H9 (cell line): Measurements from ENCODE around the gene KLRC4. TPM values are rescaled to one million over a fixed set of nuclear protein-coding genes. Genes with fewer than 3 reads are reported as not detected.

Experiments used
- DNase-seq: peaks from one replicate; pipeline ENCODE4 v3.0.0-alpha.2; 2017
- H2AFZ ChIP-seq: one replicate; pipeline ENCODE4 v1.6.1; 2013; ENCODE audit warnings: mild to moderate bottlenecking, low read length, control low read depth, moderate library complexity
- H2AK5ac ChIP-seq: 2 replicates; pipeline ENCODE4 v1.6.1; 2013; ENCODE audit warnings: low read length, control low read depth, mixed read lengths; ENCODE audit not compliant: insufficient read length
- H2BK120ac ChIP-seq: one replicate; pipeline ENCODE4 v1.6.1; 2013; ENCODE audit warnings: low read depth, mild to moderate bottlenecking, low read length, control low read depth, inconsistent platforms; ENCODE audit not compliant: poor library complexity, severe bottlenecking
- H2BK12ac ChIP-seq: 2 replicates; pipeline ENCODE4 v1.6.1; 2013; ENCODE audit warnings: low read length, control low read depth, mixed read lengths, low read depth; ENCODE audit not compliant: insufficient read length
- H2BK15ac ChIP-seq: 2 replicates; pipeline ENCODE4 v1.6.1; 2013; ENCODE audit warnings: low read depth, low read length, control low read depth
- H2BK20ac ChIP-seq: one replicate; pipeline ENCODE4 v1.6.1; 2013; ENCODE audit warnings: low read depth, mild to moderate bottlenecking, low read length, control low read depth, inconsistent platforms; ENCODE audit not compliant: poor library complexity, severe bottlenecking
- H2BK5ac ChIP-seq: 2 replicates; pipeline ENCODE4 v1.6.1; 2013; ENCODE audit warnings: low read length, control low read depth, mixed read lengths; ENCODE audit not compliant: insufficient read length
- H3K14ac ChIP-seq: 2 replicates; pipeline ENCODE4 v1.6.1; 2013; ENCODE audit warnings: low read length, control low read depth; ENCODE audit not compliant: insufficient read depth
- H3K18ac ChIP-seq: 2 replicates; pipeline ENCODE4 v1.6.1; 2013; ENCODE audit warnings: low read depth, mild to moderate bottlenecking, mixed read lengths, low read length, control low read depth; ENCODE audit not compliant: insufficient read length
- H3K23ac ChIP-seq: 2 replicates; pipeline ENCODE4 v1.6.1; 2013; ENCODE audit warnings: low read length, control low read depth, mixed read lengths, low read depth; ENCODE audit not compliant: insufficient read length
- H3K23me2 ChIP-seq: 2 replicates; pipeline ENCODE4 v1.6.1; 2013; ENCODE audit warnings: low read depth, mild to moderate bottlenecking, mixed read lengths, low read length, control low read depth; ENCODE audit not compliant: insufficient read length, poor library complexity, severe bottlenecking
- H3K27ac ChIP-seq: 2 replicates; pipeline ENCODE4 v1.5.1; 2013; ENCODE audit warnings: low read length, control low read depth, mixed read lengths, low read depth; ENCODE audit not compliant: insufficient read length
- H3K27me3 ChIP-seq: 2 replicates; pipeline ENCODE4 v1.6.1; 2013; ENCODE audit warnings: low read length, control low read depth, inconsistent platforms; ENCODE audit not compliant: insufficient read depth
- H3K4ac ChIP-seq: 2 replicates; pipeline ENCODE4 v1.6.1; 2013; ENCODE audit warnings: low read depth, mild to moderate bottlenecking, control low read depth, inconsistent platforms, low read length, moderate library complexity
- H3K4me1 ChIP-seq: 2 replicates; pipeline ENCODE4 v1.6.1; 2013; ENCODE audit warnings: low read length, control low read depth, inconsistent platforms; ENCODE audit not compliant: insufficient read depth
- H3K4me2 ChIP-seq: 2 replicates; pipeline ENCODE4 v1.6.1; 2013; ENCODE audit warnings: low read length, control low read depth, mixed read lengths; ENCODE audit not compliant: insufficient read length, insufficient read depth
- H3K56ac ChIP-seq: 2 replicates; pipeline ENCODE4 v1.6.1; 2013; ENCODE audit warnings: low read depth, mild to moderate bottlenecking, mixed read lengths, low read length, control low read depth; ENCODE audit not compliant: insufficient read length
- H3K79me1 ChIP-seq: 2 replicates; pipeline ENCODE4 v1.6.1; 2013; ENCODE audit warnings: low read depth, mild to moderate bottlenecking, moderate library complexity, low read length, control low read depth, inconsistent platforms; ENCODE audit not compliant: insufficient read depth, poor library complexity, severe bottlenecking
- H3K79me2 ChIP-seq: 2 replicates; pipeline ENCODE4 v1.6.1; 2013; ENCODE audit warnings: low read length, control low read depth, inconsistent platforms; ENCODE audit not compliant: insufficient read depth
- H3K9ac ChIP-seq: 2 replicates; pipeline ENCODE4 v1.6.1; 2013; ENCODE audit warnings: low read length, control low read depth, mixed read lengths; ENCODE audit not compliant: insufficient read length; ENCODE audit errors: extremely low read depth
- H3K9me3 ChIP-seq: one replicate; pipeline ENCODE4 v1.6.1; 2013; ENCODE audit warnings: low read depth, low read length, inconsistent platforms; ENCODE audit not compliant: control insufficient read depth
- H3T11ph ChIP-seq: one replicate; pipeline ENCODE4 v1.6.1; 2013; ENCODE audit warnings: mild to moderate bottlenecking, low read length, control low read depth, inconsistent platforms
- H4K20me1 ChIP-seq: one replicate; pipeline ENCODE4 v1.6.1; 2013; ENCODE audit not compliant: control insufficient read depth, insufficient read length, insufficient read depth
- H4K5ac ChIP-seq: 2 replicates; pipeline ENCODE4 v1.6.1; 2013; ENCODE audit warnings: low read depth, mild to moderate bottlenecking, mixed read lengths, low read length, control low read depth; ENCODE audit not compliant: insufficient read length
- H4K8ac ChIP-seq: replicated peaks from 2 replicates; pipeline ENCODE4 v1.6.1; 2013; ENCODE audit warnings: low read length, control low read depth, mixed read lengths, low read depth; ENCODE audit not compliant: insufficient read length
- H4K91ac ChIP-seq: 2 replicates; pipeline ENCODE4 v1.6.1; 2013; ENCODE audit warnings: low read depth, mild to moderate bottlenecking, moderate library complexity, mixed read lengths, low read length, control low read depth; ENCODE audit not compliant: insufficient read length
- H3K27ac Mint-ChIP-seq, 3 experiments: 2 replicates in 2 of 3; 3 replicates in 1 of 3; pipeline ENCODE4 v1.8.0; 2020 to 2021; ENCODE audit warnings: mixed read lengths in 3 of 3, mild to moderate bottlenecking in 1 of 3, moderate library complexity in 1 of 3
- H3K27me3 Mint-ChIP-seq: 2 replicates; pipeline ENCODE4 v1.8.0; 2021; ENCODE audit warnings: low read depth, mild to moderate bottlenecking, moderate library complexity, mixed read lengths
- H3K36me3 Mint-ChIP-seq, 3 experiments: 2 replicates in 2 of 3; 3 replicates in 1 of 3; pipeline ENCODE4 v1.8.0; 2020 to 2021; ENCODE audit warnings: low read depth in 3 of 3, mixed read lengths in 3 of 3; ENCODE audit not compliant: insufficient read depth in 1 of 3
- H3K4me1 Mint-ChIP-seq, 2 experiments: 2 replicates each; pipeline ENCODE4 v1.8.0; 2020; ENCODE audit warnings: mixed read lengths in 2 of 2
- H3K4me3 Mint-ChIP-seq, 2 experiments: 2 replicates in 1 of 2; 3 replicates in 1 of 2; pipeline ENCODE4 v1.8.0; 2020 to 2021; ENCODE audit warnings: mild to moderate bottlenecking in 2 of 2, mixed read lengths in 2 of 2, moderate library complexity in 1 of 2
- H3K9me3 Mint-ChIP-seq, 2 experiments: 2 replicates in 1 of 2; 3 replicates in 1 of 2; pipeline ENCODE4 v1.8.0; 2020; ENCODE audit warnings: mild to moderate bottlenecking in 2 of 2, mixed read lengths in 2 of 2, moderate library complexity in 1 of 2
- CTCF ChIP-seq: fragments of 200-600 bp; sonication (generic); conservative IDR thresholded peaks from 3 replicates; pipeline ENCODE4 v1.8.0; 2021; ENCODE audit warnings: antibody characterized with exemption, mild to moderate bottlenecking
- WGBS: extraction: QIAGEN DNeasy Blood & Tissue Kit; methylation state at CpG from one replicate; pipeline ENCODE4 v1.1.7; 2013; ENCODE audit warnings: missing lambda C conversion rate, low lambda C conversion rate, mixed read lengths; ENCODE audit not compliant: insufficient read length; ENCODE audit errors: extremely low coverage; 5-methylcytosine and 5-hydroxymethylcytosine counted together
- total RNA-seq: library from RNA; stranded (reverse); gene quantifications from 2 replicates; pipeline ENCODE4 v1.2.1, GENCODE V29; 2021

The KLRC4 gene
- total RNA-seq, 1 experiment from 2014 or later: not detected

- no peak overlapping the region for H2BK15ac ChIP-seq
- no peaks in the 10 kb centered on the region for H3K36me3 Mint-ChIP-seq
- no peak overlapping the region for H2BK120ac ChIP-seq
- no peaks in the 10 kb centered on the region for H4K20me1 ChIP-seq
- no peak overlapping the region for H4K5ac ChIP-seq
- H3K23me2 ChIP-seq: no peaks in the 10 kb centered on the region
- H3K27me3 ChIP-seq: no peaks in the 10 kb centered on the region
- no CpG with 5 or more reads among the region's 2 CpGs for whole genome bisulfite sequencing
- no peak overlapping the region for H3K4ac ChIP-seq
- no peak overlapping the region for H3K56ac ChIP-seq
- H3K4me2 ChIP-seq: no peak overlapping the region
- H3T11ph ChIP-seq: no peak overlapping the region
- TF ChIP-seq CTCF: no peak
- H4K8ac ChIP-seq: no peak overlapping the region
- no peaks in the 10 kb centered on the region for H3K79me1 ChIP-seq
- no peak overlapping the region for H4K91ac ChIP-seq
- no peak overlapping the region for H2AK5ac ChIP-seq
- H3K9me3 Mint-ChIP-seq: no peaks in the 10 kb centered on the region
- H3K27me3 Mint-ChIP-seq: no peaks in the 10 kb centered on the region
- H3K18ac ChIP-seq: no peak overlapping the region
- no peaks in the 10 kb centered on the region for H3K79me2 ChIP-seq
- H3K9ac ChIP-seq: no peak overlapping the region
- H2BK12ac ChIP-seq: no peak overlapping the region
- no peak overlapping the region for H3K27ac ChIP-seq
- H3K4me1 ChIP-seq: no peaks in the 10 kb centered on the region; the same call in 1 of the 2 replicates
- no peak for DNase-seq
- H3K4me3 Mint-ChIP-seq: no peak overlapping the region
- no peak overlapping the region for H3K23ac ChIP-seq
- no peak overlapping the region for H2AFZ ChIP-seq
- peaks cover 4% of the 10 kb centered on the region in 2 experiments; a peak in 3 of 4 replicates for H3K4me1 Mint-ChIP-seq
- H2BK20ac ChIP-seq: no peak overlapping the region
- no peak overlapping the region for H3K27ac Mint-ChIP-seq
- no peak overlapping the region for H3K14ac ChIP-seq
- no peaks in the 10 kb centered on the region for H3K9me3 ChIP-seq
- no peak overlapping the region for H2BK5ac ChIP-seq
Observed at GRCh38 chr12:10398168-10398567, 11.4 kb downstream of the KLRC4 start.
